HepG2 (cell line): Measurements from ENCODE around the gene GATAD2B. TPM values are rescaled to one million over a fixed set of nuclear protein-coding genes. Genes with fewer than 3 reads are reported as not detected.
A peak's percentile ranks its signal among the peaks of the same experiment; 100 is the strongest.

Experiments used
- CCDC6 ChIP-seq: sonication (generic); formaldehyde crosslinking; IDR thresholded peaks from 2 replicates; pipeline ENCODE4 v1.8.1; 2022; ENCODE audit warnings: mild to moderate bottlenecking, missing genetic modification reagents, moderate library complexity
- CHD2 ChIP-seq: IDR thresholded peaks from 2 replicates; pipeline ENCODE4 v1.6.1; 2011; ENCODE audit warnings: low read depth, low read length, improper control_type of control experiment
- DMTF1 ChIP-seq: sonication (generic); formaldehyde crosslinking; IDR thresholded peaks from 2 replicates; pipeline ENCODE4 v1.4.0; 2020; ENCODE audit warnings: mild to moderate bottlenecking, missing genetic modification reagents
- HNRNPH1 ChIP-seq: fragments of 200-400 bp; formaldehyde crosslinking; optimal IDR thresholded peaks from 2 replicates; pipeline ENCODE3; 2017; ENCODE audit warnings: mild to moderate bottlenecking, low read depth, low read length
- MAFF ChIP-seq: IDR thresholded peaks from 2 replicates; pipeline ENCODE4 v1.6.1; 2011; ENCODE audit warnings: low read depth, low read length, improper control_type of control experiment
- NFRKB ChIP-seq: fragments of 450-650 bp; IDR thresholded peaks from 2 replicates; pipeline ENCODE4 v1.6.1; 2017
- RFX1 ChIP-seq: fragments of 450-650 bp; IDR thresholded peaks from 2 replicates; pipeline ENCODE4 v1.6.1; 2017
- ZBTB4 ChIP-seq: sonication (generic); formaldehyde crosslinking; IDR thresholded peaks from 2 replicates; pipeline ENCODE4 v1.4.0; 2020; ENCODE audit warnings: missing genetic modification reagents, mild to moderate bottlenecking, borderline replicate concordance
- ZNF20 ChIP-seq: sonication (generic); formaldehyde crosslinking; IDR thresholded peaks from 2 replicates; pipeline ENCODE4 v1.4.0; 2020; ENCODE audit warnings: mild to moderate bottlenecking, moderate library complexity, missing genetic modification reagents
- ZNF235 ChIP-seq: sonication (generic); formaldehyde crosslinking; IDR thresholded peaks from 2 replicates; pipeline ENCODE4 v1.8.1; 2023; ENCODE audit warnings: mild to moderate bottlenecking, missing genetic modification reagents, borderline replicate concordance
- ZNF318 ChIP-seq: sonication (generic); formaldehyde crosslinking; IDR thresholded peaks from 2 replicates; pipeline ENCODE4 v1.4.0; 2020; ENCODE audit warnings: mild to moderate bottlenecking, missing genetic modification reagents
- ZNF354B ChIP-seq: sonication (generic); formaldehyde crosslinking; IDR thresholded peaks from 2 replicates; pipeline ENCODE4 v1.8.0; 2022; ENCODE audit warnings: mild to moderate bottlenecking, missing genetic modification reagents
- ZNF367 ChIP-seq: sonication (generic); formaldehyde crosslinking; IDR thresholded peaks from 2 replicates; pipeline ENCODE4 v1.4.0; 2020; ENCODE audit warnings: missing genetic modification reagents, borderline replicate concordance
- ZNF513 ChIP-seq: sonication (generic); formaldehyde crosslinking; conservative IDR thresholded peaks from 2 replicates; pipeline ENCODE4 v1.5.0; 2020; ENCODE audit warnings: missing genetic modification reagents
- ZNF605 ChIP-seq: sonication (generic); formaldehyde crosslinking; IDR thresholded peaks from 2 replicates; pipeline ENCODE4 v1.8.0; 2022; ENCODE audit warnings: mild to moderate bottlenecking, missing genetic modification reagents
- ZNF672 ChIP-seq: sonication (generic); formaldehyde crosslinking; IDR thresholded peaks from 2 replicates; pipeline ENCODE4 v1.8.1; 2022; ENCODE audit warnings: missing genetic modification reagents
- polyA plus RNA-seq, 8 experiments: library from polyadenylated mRNA; depleted of rRNA in 3 of 8; stranded (reverse) in 7 of 8; unstranded in 1 of 8; fragments of >200 nt; fragmentation: Illumina TruSeq in 4 of 8; extraction: Trizol in 4 of 8; gene quantifications; 2 replicates each; pipeline versions ENCODE4 v1.2.1 to v1.2.3, GENCODE V29; 2011 to 2016; ENCODE audit warnings: low read depth in 4 of 8, missing spikeins in 1 of 8, mixed read lengths in 1 of 8; ENCODE audit not compliant: insufficient read depth in 1 of 8
- total RNA-seq, 5 experiments: library from RNA; depleted of rRNA; stranded (reverse); fragments of >200 nt; fragmentation: Illumina TruSeq; extraction: Trizol; gene quantifications; 2 replicates each; pipeline ENCODE4 v1.2.3, GENCODE V29; 2016; ENCODE audit warnings: low read depth in 1 of 5

The GATAD2B gene
- total and polyA plus RNA-seq, 2 of the 13 experiments (the other 11 are each of a cell fraction or from before 2014, with no cell fraction given), result 3.2 to 5.2 TPM

GRCh38 chr1:153953859-153954365 lies 31.1 kb upstream of the GATAD2B start (continued):
- TF ChIP-seq DMTF1 (CRISPR knock-in tag), result no peak
- no peak for TF ChIP-seq NFRKB
- no peak for TF ChIP-seq ZNF318 (CRISPR knock-in tag)
- no peak for TF ChIP-seq RFX1
- TF ChIP-seq CCDC6 (CRISPR knock-in tag), result no peak
- no peak for TF ChIP-seq ZNF513 (CRISPR knock-in tag)
- no peak for TF ChIP-seq ZNF672 (CRISPR knock-in tag)
- no peak for TF ChIP-seq MAFF
- TF ChIP-seq ZNF354B (CRISPR knock-in tag), result no peak
- TF ChIP-seq ZNF605, result 0 out of 2 replicates have a peak, but pooled peaks have one; percentile 51
- no peak for TF ChIP-seq CHD2
- TF ChIP-seq HNRNPH1, result no peak
- no peak for TF ChIP-seq ZBTB4 (CRISPR knock-in tag)
- TF ChIP-seq ZNF367 (CRISPR knock-in tag), result no peak
- no peak for TF ChIP-seq ZNF235 (CRISPR knock-in tag)
- TF ChIP-seq ZNF20 (CRISPR knock-in tag), result no peak
